HEK293 (cell line): ENCODE data around the gene ZNF579.

ENCODE experiments used
- ZBTB20 ChIP-seq: fragments of 450-650 bp; formaldehyde crosslinking; IDR thresholded peaks from 2 replicates; pipeline ENCODE4 v1.5.1; 2016; ENCODE audit warnings: missing biosample characterization, missing genetic modification characterization
- ZNF114 ChIP-seq: fragments of 450-650 bp; formaldehyde crosslinking; IDR thresholded peaks from 2 replicates; pipeline ENCODE4 v1.5.0; 2017; ENCODE audit warnings: missing biosample characterization, missing genetic modification characterization
- ZNF23 ChIP-seq: fragments of 450-650 bp; formaldehyde crosslinking; IDR thresholded peaks from 2 replicates; pipeline ENCODE4 v1.5.1; 2016; ENCODE audit warnings: missing biosample characterization, missing genetic modification characterization, borderline replicate concordance
- ZNF529 ChIP-seq: fragments of 450-650 bp; formaldehyde crosslinking; IDR thresholded peaks from 2 replicates; pipeline ENCODE4 v1.5.1; 2017; ENCODE audit warnings: missing genetic modification characterization, missing biosample characterization; ENCODE audit not compliant: insufficient replicate concordance
- ZNF629 ChIP-seq: fragments of 450-650 bp; formaldehyde crosslinking; IDR thresholded peaks from 2 replicates; pipeline ENCODE4 v1.5.1; 2017; ENCODE audit warnings: missing biosample characterization, missing genetic modification characterization
- ZNF654 ChIP-seq: fragments of 450-650 bp; formaldehyde crosslinking; IDR thresholded peaks from 2 replicates; pipeline ENCODE4 v1.5.1; 2016; ENCODE audit warnings: low read depth, missing biosample characterization, missing genetic modification characterization
- ZNF792 ChIP-seq: fragments of 450-650 bp; formaldehyde crosslinking; IDR thresholded peaks from 2 replicates; pipeline ENCODE4 v1.5.1; 2016; ENCODE audit warnings: missing biosample characterization, missing genetic modification characterization
- TF ChIP-seq, protein P1 (sequence below): fragments of 450-650 bp; formaldehyde crosslinking; IDR thresholded peaks from 2 replicates; pipeline ENCODE4 v1.5.1; 2016; ENCODE audit warnings: missing biosample characterization, missing genetic modification characterization
- TF ChIP-seq, protein P2 (sequence below): fragments of 450-650 bp; formaldehyde crosslinking; IDR thresholded peaks from 2 replicates; pipeline ENCODE4 v1.5.1; 2016; ENCODE audit warnings: missing biosample characterization, missing genetic modification characterization
- TF ChIP-seq, protein P3 (sequence below): fragments of 450-650 bp; formaldehyde crosslinking; IDR thresholded peaks from 2 replicates; pipeline ENCODE4 v1.5.1; 2017; ENCODE audit warnings: missing biosample characterization, missing genetic modification characterization
- TF ChIP-seq, protein P4 (sequence below): sonication (generic); formaldehyde crosslinking; IDR thresholded peaks from 2 replicates; pipeline ENCODE4 v1.8.1; 2022; ENCODE audit warnings: mild to moderate bottlenecking, moderate library complexity, missing genetic modification reagents
- TF ChIP-seq, protein P5 (sequence below): fragments of 450-650 bp; formaldehyde crosslinking; IDR thresholded peaks from 2 replicates; pipeline ENCODE4 v1.5.1; 2016; ENCODE audit warnings: missing biosample characterization, missing genetic modification characterization

DNA sequence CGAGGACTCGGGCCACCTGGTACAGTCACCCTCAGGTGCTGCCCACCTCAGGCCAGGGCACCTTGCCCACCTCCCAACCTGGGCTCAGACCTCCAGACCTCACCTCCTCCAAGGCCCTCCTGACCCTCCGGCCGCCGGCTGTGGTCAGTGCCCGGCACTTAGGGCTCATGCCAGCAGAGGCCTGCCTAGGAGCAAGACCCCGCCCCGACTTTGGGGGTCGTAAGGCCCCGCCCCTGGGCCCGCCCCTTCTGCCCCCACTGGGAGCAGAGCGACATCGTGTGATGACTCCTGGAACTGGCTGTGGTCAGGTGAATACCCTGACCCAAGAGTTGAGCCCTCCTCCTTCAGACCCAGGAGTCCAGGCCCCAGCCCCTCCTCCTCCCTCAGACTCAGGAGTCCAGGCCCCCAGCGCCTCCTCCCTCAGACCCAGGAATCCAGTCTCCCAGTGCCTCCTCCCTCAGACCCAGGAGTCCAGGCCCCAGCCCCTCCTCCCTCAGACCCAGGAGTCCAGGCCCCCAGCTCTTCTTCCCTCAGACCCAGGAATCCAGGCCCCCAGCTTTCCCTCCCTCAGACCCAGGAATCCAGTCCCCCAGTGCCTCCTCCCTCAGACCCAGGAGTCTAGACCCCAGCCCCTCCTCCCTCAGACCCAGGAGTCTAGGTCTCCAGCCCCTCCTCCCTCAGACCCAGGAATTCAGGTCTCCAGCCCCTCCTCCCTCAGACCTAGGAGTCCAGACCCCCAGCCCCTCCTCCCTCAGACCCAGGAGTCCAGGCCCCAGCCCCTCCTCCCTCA, 43.5 kb downstream of the ZNF579 start, which contains the start of gene SBK2:
- TF ChIP-seq, protein P1, sequence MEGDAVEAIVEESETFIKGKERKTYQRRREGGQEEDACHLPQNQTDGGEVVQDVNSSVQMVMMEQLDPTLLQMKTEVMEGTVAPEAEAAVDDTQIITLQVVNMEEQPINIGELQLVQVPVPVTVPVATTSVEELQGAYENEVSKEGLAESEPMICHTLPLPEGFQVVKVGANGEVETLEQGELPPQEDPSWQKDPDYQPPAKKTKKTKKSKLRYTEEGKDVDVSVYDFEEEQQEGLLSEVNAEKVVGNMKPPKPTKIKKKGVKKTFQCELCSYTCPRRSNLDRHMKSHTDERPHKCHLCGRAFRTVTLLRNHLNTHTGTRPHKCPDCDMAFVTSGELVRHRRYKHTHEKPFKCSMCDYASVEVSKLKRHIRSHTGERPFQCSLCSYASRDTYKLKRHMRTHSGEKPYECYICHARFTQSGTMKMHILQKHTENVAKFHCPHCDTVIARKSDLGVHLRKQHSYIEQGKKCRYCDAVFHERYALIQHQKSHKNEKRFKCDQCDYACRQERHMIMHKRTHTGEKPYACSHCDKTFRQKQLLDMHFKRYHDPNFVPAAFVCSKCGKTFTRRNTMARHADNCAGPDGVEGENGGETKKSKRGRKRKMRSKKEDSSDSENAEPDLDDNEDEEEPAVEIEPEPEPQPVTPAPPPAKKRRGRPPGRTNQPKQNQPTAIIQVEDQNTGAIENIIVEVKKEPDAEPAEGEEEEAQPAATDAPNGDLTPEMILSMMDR (tag by site-specific recombination), result no peak
- no peak for TF ChIP-seq ZNF23 (tag by site-specific recombination)
- TF ChIP-seq, protein P2, sequence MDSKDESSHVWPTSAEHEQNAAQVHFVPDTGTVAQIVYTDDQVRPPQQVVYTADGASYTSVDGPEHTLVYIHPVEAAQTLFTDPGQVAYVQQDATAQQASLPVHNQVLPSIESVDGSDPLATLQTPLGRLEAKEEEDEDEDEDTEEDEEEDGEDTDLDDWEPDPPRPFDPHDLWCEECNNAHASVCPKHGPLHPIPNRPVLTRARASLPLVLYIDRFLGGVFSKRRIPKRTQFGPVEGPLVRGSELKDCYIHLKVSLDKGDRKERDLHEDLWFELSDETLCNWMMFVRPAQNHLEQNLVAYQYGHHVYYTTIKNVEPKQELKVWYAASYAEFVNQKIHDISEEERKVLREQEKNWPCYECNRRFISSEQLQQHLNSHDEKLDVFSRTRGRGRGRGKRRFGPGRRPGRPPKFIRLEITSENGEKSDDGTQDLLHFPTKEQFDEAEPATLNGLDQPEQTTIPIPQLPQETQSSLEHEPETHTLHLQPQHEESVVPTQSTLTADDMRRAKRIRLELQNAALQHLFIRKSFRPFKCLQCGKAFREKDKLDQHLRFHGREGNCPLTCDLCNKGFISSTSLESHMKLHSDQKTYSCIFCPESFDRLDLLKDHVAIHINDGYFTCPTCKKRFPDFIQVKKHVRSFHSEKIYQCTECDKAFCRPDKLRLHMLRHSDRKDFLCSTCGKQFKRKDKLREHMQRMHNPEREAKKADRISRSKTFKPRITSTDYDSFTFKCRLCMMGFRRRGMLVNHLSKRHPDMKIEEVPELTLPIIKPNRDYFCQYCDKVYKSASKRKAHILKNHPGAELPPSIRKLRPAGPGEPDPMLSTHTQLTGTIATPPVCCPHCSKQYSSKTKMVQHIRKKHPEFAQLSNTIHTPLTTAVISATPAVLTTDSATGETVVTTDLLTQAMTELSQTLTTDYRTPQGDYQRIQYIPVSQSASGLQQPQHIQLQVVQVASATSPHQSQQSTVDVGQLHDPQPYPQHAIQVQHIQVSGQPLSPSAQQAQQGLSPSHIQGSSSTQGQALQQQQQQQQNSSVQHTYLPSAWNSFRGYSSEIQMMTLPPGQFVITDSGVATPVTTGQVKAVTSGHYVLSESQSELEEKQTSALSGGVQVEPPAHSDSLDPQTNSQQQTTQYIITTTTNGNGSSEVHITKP, result no peak
- no peak for TF ChIP-seq ZBTB20 (tag by site-specific recombination)
- TF ChIP-seq ZNF114 (tag by site-specific recombination), result no peak
- TF ChIP-seq, protein P3, sequence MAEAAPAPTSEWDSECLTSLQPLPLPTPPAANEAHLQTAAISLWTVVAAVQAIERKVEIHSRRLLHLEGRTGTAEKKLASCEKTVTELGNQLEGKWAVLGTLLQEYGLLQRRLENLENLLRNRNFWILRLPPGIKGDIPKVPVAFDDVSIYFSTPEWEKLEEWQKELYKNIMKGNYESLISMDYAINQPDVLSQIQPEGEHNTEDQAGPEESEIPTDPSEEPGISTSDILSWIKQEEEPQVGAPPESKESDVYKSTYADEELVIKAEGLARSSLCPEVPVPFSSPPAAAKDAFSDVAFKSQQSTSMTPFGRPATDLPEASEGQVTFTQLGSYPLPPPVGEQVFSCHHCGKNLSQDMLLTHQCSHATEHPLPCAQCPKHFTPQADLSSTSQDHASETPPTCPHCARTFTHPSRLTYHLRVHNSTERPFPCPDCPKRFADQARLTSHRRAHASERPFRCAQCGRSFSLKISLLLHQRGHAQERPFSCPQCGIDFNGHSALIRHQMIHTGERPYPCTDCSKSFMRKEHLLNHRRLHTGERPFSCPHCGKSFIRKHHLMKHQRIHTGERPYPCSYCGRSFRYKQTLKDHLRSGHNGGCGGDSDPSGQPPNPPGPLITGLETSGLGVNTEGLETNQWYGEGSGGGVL (tag by site-specific recombination), result no peak
- TF ChIP-seq ZNF654 (tag by site-specific recombination), result no peak
- TF ChIP-seq ZNF529 (tag by site-specific recombination), result no peak
- TF ChIP-seq, protein P4, sequence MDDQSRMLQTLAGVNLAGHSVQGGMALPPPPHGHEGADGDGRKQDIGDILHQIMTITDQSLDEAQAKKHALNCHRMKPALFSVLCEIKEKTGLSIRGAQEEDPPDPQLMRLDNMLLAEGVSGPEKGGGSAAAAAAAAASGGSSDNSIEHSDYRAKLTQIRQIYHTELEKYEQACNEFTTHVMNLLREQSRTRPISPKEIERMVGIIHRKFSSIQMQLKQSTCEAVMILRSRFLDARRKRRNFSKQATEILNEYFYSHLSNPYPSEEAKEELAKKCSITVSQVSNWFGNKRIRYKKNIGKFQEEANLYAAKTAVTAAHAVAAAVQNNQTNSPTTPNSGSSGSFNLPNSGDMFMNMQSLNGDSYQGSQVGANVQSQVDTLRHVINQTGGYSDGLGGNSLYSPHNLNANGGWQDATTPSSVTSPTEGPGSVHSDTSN (CRISPR knock-in tag), result no peak
- TF ChIP-seq, protein P5, sequence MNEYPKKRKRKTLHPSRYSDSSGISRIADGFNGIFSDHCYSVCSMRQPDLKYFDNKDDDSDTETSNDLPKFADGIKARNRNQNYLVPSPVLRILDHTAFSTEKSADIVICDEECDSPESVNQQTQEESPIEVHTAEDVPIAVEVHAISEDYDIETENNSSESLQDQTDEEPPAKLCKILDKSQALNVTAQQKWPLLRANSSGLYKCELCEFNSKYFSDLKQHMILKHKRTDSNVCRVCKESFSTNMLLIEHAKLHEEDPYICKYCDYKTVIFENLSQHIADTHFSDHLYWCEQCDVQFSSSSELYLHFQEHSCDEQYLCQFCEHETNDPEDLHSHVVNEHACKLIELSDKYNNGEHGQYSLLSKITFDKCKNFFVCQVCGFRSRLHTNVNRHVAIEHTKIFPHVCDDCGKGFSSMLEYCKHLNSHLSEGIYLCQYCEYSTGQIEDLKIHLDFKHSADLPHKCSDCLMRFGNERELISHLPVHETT (tag by site-specific recombination), result no peak
- no peak for TF ChIP-seq ZNF792 (tag by site-specific recombination)
- TF ChIP-seq ZNF629 (tag by site-specific recombination), result no peak
